Type B pancreatic cell (in vitro differentiated cells): ENCODE data around the gene UFD1. TPM values are rescaled to one million over a fixed set of nuclear protein-coding genes. Genes with fewer than 3 reads are reported as not detected.

Experiments used
- DNase-seq: peaks from one replicate; pipeline ENCODE4 v3.0.0; 2021; ENCODE audit warnings: mixed read lengths; ENCODE audit not compliant: unreplicated experiment; ENCODE audit errors: extremely low spot score
- H3K27ac Mint-ChIP-seq: 2 replicates; pipeline ENCODE4 v1.8.0; 2021; ENCODE audit warnings: mild to moderate bottlenecking, mixed read lengths
- H3K27me3 Mint-ChIP-seq: 2 replicates; pipeline ENCODE4 v1.8.0; 2021; ENCODE audit warnings: mixed read lengths
- H3K36me3 Mint-ChIP-seq: 2 replicates; pipeline ENCODE4 v1.8.0; 2021; ENCODE audit warnings: mixed read lengths
- H3K4me1 Mint-ChIP-seq: one replicate; pipeline ENCODE4 v1.8.0; 2021; ENCODE audit warnings: mixed read lengths; ENCODE audit not compliant: unreplicated experiment
- H3K4me3 Mint-ChIP-seq: 2 replicates; pipeline ENCODE4 v1.8.0; 2021; ENCODE audit warnings: mild to moderate bottlenecking, mixed read lengths
- H3K9me3 Mint-ChIP-seq: 2 replicates; pipeline ENCODE4 v1.8.0; 2021; ENCODE audit warnings: mixed read lengths
- total RNA-seq: library from RNA; stranded (reverse); gene quantifications from 2 replicates; pipeline ENCODE4 v1.2.1, GENCODE V29; 2021; ENCODE audit warnings: low replicate concordance
- TF ChIP-seq, protein P1 (sequence below): fragments of 200-600 bp; sonication (generic); conservative IDR thresholded peaks from 2 replicates; pipeline ENCODE4 v1.5.0; 2021; ENCODE audit warnings: antibody characterized with exemption, mild to moderate bottlenecking

The UFD1 gene
- total RNA-seq, 1 donor from 2014 or later: 52.4 TPM

DNA sequence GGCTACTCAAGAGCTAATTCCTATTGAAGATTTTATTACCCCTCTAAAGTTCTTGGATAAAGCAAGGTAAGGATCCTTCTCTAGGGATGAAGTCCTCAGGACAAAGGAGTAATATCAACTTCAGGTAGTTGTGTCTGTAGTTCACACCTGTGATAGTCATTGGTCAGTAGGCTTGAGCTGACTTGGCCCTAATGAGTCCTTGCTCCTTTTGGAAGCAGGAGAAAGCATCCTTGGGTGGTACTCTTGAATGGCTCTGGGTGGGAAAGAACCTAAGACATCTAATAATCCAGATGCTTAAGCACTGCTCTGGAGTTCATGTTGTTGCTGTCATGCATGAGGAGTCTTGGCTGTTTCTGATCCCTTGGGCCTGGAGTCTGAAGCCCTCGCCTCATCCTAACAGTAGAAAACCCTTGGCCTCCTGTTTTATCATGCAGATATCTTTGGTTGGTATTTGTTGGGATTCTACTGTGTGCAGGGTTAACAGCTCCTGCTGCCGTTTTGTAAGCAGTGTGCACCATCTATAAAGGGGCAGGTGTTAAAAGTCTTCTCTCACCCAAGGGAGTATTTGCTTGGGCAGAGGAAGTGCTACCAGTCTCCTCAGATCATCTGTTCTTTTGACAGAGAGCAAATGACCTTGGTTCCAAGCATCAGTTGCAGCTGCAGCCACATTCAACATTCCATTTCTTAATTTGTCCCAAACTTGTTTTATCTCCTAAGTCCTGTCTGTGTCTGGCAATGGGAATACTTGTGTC is 44.0 kb downstream of the UFD1 start:
- TF ChIP-seq, protein P1, sequence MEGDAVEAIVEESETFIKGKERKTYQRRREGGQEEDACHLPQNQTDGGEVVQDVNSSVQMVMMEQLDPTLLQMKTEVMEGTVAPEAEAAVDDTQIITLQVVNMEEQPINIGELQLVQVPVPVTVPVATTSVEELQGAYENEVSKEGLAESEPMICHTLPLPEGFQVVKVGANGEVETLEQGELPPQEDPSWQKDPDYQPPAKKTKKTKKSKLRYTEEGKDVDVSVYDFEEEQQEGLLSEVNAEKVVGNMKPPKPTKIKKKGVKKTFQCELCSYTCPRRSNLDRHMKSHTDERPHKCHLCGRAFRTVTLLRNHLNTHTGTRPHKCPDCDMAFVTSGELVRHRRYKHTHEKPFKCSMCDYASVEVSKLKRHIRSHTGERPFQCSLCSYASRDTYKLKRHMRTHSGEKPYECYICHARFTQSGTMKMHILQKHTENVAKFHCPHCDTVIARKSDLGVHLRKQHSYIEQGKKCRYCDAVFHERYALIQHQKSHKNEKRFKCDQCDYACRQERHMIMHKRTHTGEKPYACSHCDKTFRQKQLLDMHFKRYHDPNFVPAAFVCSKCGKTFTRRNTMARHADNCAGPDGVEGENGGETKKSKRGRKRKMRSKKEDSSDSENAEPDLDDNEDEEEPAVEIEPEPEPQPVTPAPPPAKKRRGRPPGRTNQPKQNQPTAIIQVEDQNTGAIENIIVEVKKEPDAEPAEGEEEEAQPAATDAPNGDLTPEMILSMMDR: no peak
- Mint-ChIP-seq H3K36me3 (no peaks in the 10 kb centered on the region), H3K27ac (peak overlapping the region; percentile 13), H3K4me3 (peak overlapping the region; percentile 47), H3K27me3 (no peaks in the 10 kb centered on the region), H3K4me1 (peaks cover 11% of the 10 kb centered on the region), H3K9me3 (no peaks in the 10 kb centered on the region)
- no peak for DNase-seq

DNA sequence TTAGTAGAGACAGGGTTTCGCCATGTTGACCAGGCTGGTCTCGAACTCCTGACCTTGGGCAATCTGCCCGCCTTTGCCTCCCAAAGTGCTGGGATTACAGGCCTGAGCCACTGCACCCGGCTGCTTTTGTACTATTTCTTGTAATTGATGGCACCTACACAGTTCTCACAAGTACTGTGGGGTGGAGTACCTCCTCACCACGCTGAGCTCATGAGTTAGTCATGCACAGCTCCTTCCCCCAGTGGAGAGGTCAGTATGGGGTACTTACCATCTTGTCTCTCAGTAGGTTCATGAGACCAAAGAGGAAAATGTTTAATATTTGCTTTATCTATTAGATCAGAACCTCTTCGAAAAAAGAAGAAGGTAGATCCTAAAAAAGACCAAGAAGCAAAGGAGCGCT is 44.6 kb downstream of the UFD1 start:
- no peak for DNase-seq
- TF ChIP-seq, protein P1: no peak
- Mint-ChIP-seq H3K36me3 (no peaks in the 10 kb centered on the region), H3K27ac (no peak overlapping the region), H3K27me3 (no peaks in the 10 kb centered on the region), H3K4me3 (peak overlapping the region; percentile 94), H3K4me1 (peaks cover 17% of the 10 kb centered on the region), H3K9me3 (no peaks in the 10 kb centered on the region)

DNA sequence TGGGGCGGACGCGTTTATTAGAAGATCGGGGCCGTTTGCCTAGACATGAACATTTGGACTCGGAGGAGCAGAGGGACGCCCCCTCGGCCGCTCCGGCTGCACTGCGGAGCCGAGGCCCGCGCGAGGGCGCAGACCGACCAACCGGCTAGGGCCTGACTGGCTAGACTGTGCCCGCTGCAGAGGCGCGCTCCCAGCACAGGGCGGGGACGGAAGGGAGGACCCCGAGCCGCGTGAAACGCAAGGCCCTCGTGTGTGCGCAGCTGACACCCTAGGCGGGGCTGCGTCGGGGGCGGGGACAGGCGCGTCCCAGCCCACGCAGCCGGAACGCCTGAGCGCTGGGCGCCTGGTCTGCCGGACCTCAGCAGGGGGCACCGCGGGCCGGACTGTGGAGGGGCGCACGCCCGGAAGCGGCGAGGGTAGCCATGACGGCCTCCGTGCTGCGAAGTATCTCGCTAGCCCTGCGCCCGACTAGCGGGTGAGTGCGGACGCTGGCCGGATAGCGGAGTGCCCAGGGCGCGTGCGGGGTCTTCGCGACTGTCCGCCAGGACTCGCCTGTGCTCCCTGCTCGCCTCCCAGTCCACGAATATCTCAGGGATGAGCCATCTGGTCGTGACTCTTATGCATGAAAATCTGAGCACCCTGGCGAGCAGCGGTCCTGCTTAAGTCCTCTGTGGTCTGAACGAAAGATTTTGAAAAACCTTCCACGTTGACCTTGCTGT is 46.7 kb downstream of the UFD1 start, which contains the start of gene MRPL40:
Gene MRPL40, plus strand, starts transcription at position 413 of the 719 bp plus-strand sequence. Its CDS starts 10 bp downstream, at position 423.
- H3K27ac Mint-ChIP-seq: peak within 1 kb of the TSS; percentile 87
- DNase-seq: peak; percentile 93
- peaks cover 5% of the 10 kb centered on the region for H3K36me3 Mint-ChIP-seq
- no peaks in the 10 kb centered on the region for H3K27me3 Mint-ChIP-seq
- peak within 1 kb of the TSS; percentile 94 for H3K4me3 Mint-ChIP-seq
- no peaks in the 10 kb centered on the region for H3K9me3 Mint-ChIP-seq
- TF ChIP-seq, protein P1: no peak
- peaks cover 26% of the 10 kb centered on the region for H3K4me1 Mint-ChIP-seq

DNA sequence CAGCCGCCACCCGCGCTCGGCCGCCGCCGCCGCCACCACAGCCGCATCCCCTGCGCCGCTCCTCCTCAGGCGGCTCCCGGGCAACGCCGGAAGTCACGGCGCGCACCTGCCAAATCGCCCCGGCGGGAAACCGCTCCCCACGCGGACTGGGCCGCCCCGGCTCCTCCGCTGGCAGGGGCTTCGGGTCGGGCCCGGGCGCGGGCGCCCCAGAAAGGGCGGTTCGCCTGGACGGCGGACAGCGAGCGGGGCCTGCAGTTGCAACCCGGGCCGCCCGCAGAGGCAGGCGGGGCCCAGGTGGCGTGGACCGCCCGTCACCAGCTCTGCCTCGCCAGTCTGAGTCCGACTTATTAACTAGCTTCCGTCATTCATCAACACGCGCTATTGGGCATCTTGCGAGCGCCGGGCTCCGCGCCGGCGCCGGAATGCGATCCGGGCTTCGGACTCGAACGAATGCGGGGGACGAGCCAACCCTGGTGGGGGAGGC is 47.3 kb downstream of the UFD1 start, which contains the start of gene HIRA:
Gene HIRA, minus strand, starts transcription at position 85 of the 484 bp plus-strand sequence. CDS start 257 bp downstream, outside the sequence.
- peaks cover 9% of the 10 kb centered on the region for H3K36me3 Mint-ChIP-seq
- H3K4me1 Mint-ChIP-seq: peaks cover 26% of the 10 kb centered on the region

DNA sequence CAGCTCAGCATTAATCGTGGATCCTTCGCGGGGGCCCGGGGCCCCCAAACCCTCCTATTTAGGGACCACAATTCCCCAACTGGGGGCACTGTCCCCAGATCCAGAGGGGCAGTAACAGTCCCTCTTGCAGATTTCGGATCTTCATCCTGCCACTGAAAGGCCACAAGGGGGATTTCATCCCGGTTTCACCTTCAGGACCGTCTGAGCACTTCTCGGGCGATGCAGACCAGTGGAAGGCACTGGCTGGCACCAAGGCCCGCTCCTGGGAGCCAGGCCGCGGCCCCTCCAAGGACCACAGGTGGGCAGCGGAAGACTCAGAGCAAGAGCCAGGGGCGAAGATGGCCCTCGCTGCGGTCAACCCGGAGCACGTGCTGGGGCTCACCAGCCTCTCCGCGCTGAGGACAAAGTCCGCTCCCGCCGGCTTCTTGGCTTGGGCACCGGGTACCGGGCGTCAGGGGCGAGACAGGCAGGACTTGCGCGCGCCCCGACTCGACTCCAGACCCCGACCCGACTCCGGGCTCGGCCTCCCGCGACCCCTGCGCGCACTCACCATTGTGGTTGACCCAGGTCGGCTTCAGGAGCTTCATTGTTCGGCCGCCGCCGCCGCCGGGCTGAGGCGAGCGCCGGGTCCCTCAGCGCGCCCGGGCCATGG is 48.0 kb downstream of the UFD1 start:
- TF ChIP-seq, protein P1: peak; percentile 51
- no peaks in the 10 kb centered on the region for H3K27me3 Mint-ChIP-seq
- H3K4me3 Mint-ChIP-seq: peak overlapping the region; percentile 90
- H3K4me1 Mint-ChIP-seq: peaks cover 26% of the 10 kb centered on the region
- no peaks in the 10 kb centered on the region for H3K9me3 Mint-ChIP-seq
- peak; percentile 73 for DNase-seq
- peaks cover 9% of the 10 kb centered on the region for H3K36me3 Mint-ChIP-seq
- H3K27ac Mint-ChIP-seq: peak overlapping the region; percentile 84

More for the DNA sequence above, 47.3 kb downstream of the UFD1 start, which contains the start of gene HIRA:
- DNase-seq: peak; percentile 92
- Mint-ChIP-seq H3K27ac (peak within 1 kb of the TSS; percentile 87), H3K27me3 (no peaks in the 10 kb centered on the region), H3K9me3 (no peaks in the 10 kb centered on the region), H3K4me3 (peak within 1 kb of the TSS; percentile 94)
- TF ChIP-seq, protein P1: no peak
